HCT116 (cell line): ENCODE data around the gene GTF2H1. TPM values are rescaled to one million over a fixed set of nuclear protein-coding genes. Genes with fewer than 3 reads are reported as not detected.

Experiments used
- ATAC-seq: fragments of 200-7000 bp; cut with Tn5 transposase; 2 replicates; pipeline ENCODE4 v1.9.1; 2020; ENCODE audit warnings: mild to moderate bottlenecking, moderate library complexity
- BruUV-seq: library from RNA; stranded (reverse); fragments of 400-500 nt; replicated peaks from 2 replicates; lab custom pipeline; 2021; lab: Mats Ljungman, UMichigan
- CTCF ChIA-PET: fragments of 300-600 bp; sonication (Branson Sonifier 250); formaldehyde crosslinking; loops from one replicate; lab custom pipeline; 2021; ENCODE audit warnings: antibody characterized with exemption; lab: Charles Lee
- POLR2A ChIA-PET: fragments of 300-600, 350-600 bp; sonication (Branson Sonifier 250); formaldehyde crosslinking; loops from one replicate; lab custom pipeline; 2021; ENCODE audit warnings: antibody characterized with exemption; lab: Charles Lee
- RAD21 ChIA-PET, 2 experiments: fragments of 300-600 bp; sonication (Branson Sonifier 250); formaldehyde crosslinking; loops; one replicate each; lab custom pipeline; 2023; ENCODE audit warnings: low total read pairs in 2 of 2; ENCODE audit not compliant: uncharacterized antibody in 2 of 2, unreplicated experiment in 2 of 2, low non-redundant PET in 1 of 2; lab: Charles Lee
- DNase-seq: peaks from one replicate; pipeline ENCODE4 v3.0.0-alpha.2; 2010; ENCODE audit warnings: low read depth, low spot score
- H2AFZ ChIP-seq: fragments of 200-600 bp; shearing (Covaris generic), sonication (generic); 2 replicates; pipeline ENCODE4 v1.6.1; 2017; ENCODE audit warnings: low read depth, mixed run types, mixed read lengths, antibody characterized with exemption, low read length; ENCODE audit not compliant: poor library complexity, severe bottlenecking
- H3K27ac ChIP-seq: 2 replicates; pipeline ENCODE4 v1.5.1; 2012; ENCODE audit warnings: low read depth, low read length
- H3K27me3 ChIP-seq: fragments of 200-600 bp; sonication (generic); 2 replicates; pipeline ENCODE4 v1.6.1; 2016; ENCODE audit warnings: mixed run types, low read length, mixed read lengths; ENCODE audit not compliant: insufficient read depth
- H3K36me3 ChIP-seq, 2 experiments: fragments of 200-500 bp in 1 of 2; fragments of 200-600 bp in 1 of 2; sonication (Bioruptor generic) in 1 of 2; sonication (generic) in 1 of 2; 2 replicates each; pipeline versions ENCODE4 v1.5.1 to v1.6.1; 2014 to 2016; ENCODE audit warnings: low read length in 2 of 2, inconsistent platforms in 1 of 2, mixed read lengths in 1 of 2, mixed run types in 1 of 2; ENCODE audit not compliant: insufficient read depth in 2 of 2, control insufficient read depth in 1 of 2
- H3K4me1 ChIP-seq, 2 experiments: fragments of 200-600 bp in 1 of 2; sonication (generic) in 1 of 2; 2 replicates each; pipeline versions ENCODE4 v1.5.1 to v1.6.1; 2012 to 2017; ENCODE audit warnings: low read length in 2 of 2, inconsistent platforms in 1 of 2, mild to moderate bottlenecking in 1 of 2, mixed read lengths in 1 of 2, mixed run types in 1 of 2, moderate library complexity in 1 of 2; ENCODE audit not compliant: insufficient read depth in 2 of 2, control insufficient read depth in 1 of 2
- H3K4me2 ChIP-seq: fragments of 200-600 bp; sonication (generic); 2 replicates; pipeline ENCODE4 v1.6.1; 2017; ENCODE audit warnings: mixed run types, low read length, mixed read lengths
- H3K4me3 ChIP-seq, 2 experiments: fragments of 200-600 bp in 1 of 2; sonication (generic) in 1 of 2; replicated peaks in 1 of 2; 2 replicates each; pipeline ENCODE4 v1.5.1; 2011 to 2016; ENCODE audit warnings: low read length in 2 of 2, control low read depth in 1 of 2, low read depth in 1 of 2, mild to moderate bottlenecking in 1 of 2, mixed read lengths in 1 of 2, mixed run types in 1 of 2
- H3K79me2 ChIP-seq: fragments of 200-600 bp; sonication (generic); 2 replicates; pipeline ENCODE4 v1.6.1; 2017; ENCODE audit warnings: mild to moderate bottlenecking, mixed run types, low read length, moderate library complexity, mixed read lengths; ENCODE audit not compliant: insufficient read depth
- H3K9ac ChIP-seq: fragments of 200-600 bp; sonication (generic); 2 replicates; pipeline ENCODE4 v1.6.1; 2016; ENCODE audit warnings: low read length, mixed read lengths
- H3K9me2 ChIP-seq: fragments of 200-600 bp; sonication (generic), shearing (Covaris generic); 2 replicates; pipeline ENCODE4 v1.6.1; 2017; ENCODE audit warnings: mixed run types, mild to moderate bottlenecking, moderate library complexity; ENCODE audit not compliant: insufficient read depth
- H3K9me3 ChIP-seq, 2 experiments: fragments of 200-500 bp in 1 of 2; fragments of 200-600 bp in 1 of 2; sonication (Bioruptor generic) in 1 of 2; sonication (generic) in 1 of 2; 2 replicates each; pipeline ENCODE4 v1.6.1; 2014 to 2017; ENCODE audit warnings: low read length in 2 of 2, mixed read lengths in 2 of 2, inconsistent platforms in 1 of 2, low read depth in 1 of 2, mild to moderate bottlenecking in 1 of 2, mixed run types in 1 of 2, moderate library complexity in 1 of 2; ENCODE audit not compliant: control insufficient read depth in 1 of 2, insufficient read depth in 1 of 2
- H4K20me1 ChIP-seq: fragments of 200-600 bp; sonication (generic), shearing (Covaris generic); 2 replicates; pipeline ENCODE4 v1.6.1; 2017; ENCODE audit warnings: mixed run types, mild to moderate bottlenecking, moderate library complexity; ENCODE audit not compliant: insufficient read depth
- CEBPB ChIP-seq: IDR thresholded peaks from 2 replicates; pipeline ENCODE4 v1.6.1; 2012; ENCODE audit warnings: low read depth
- CTCF ChIP-seq, 3 experiments: fragments of 200-600 bp in 1 of 3; sonication (generic) in 1 of 3; IDR thresholded peaks in 2 of 3; conservative IDR thresholded peaks in 1 of 3; 2 replicates each; pipeline ENCODE4 v1.5.1; 2012 to 2017; ENCODE audit warnings: low read depth in 2 of 3, low read length in 2 of 3, antibody characterized with exemption in 1 of 3, borderline replicate concordance in 1 of 3, control low read depth in 1 of 3, mild to moderate bottlenecking in 1 of 3, mixed read lengths in 1 of 3, mixed run types in 1 of 3, moderate library complexity in 1 of 3; ENCODE audit not compliant: insufficient read depth in 1 of 3
- ELF1 ChIP-seq: IDR thresholded peaks from 2 replicates; pipeline ENCODE4 v1.6.1; 2012; ENCODE audit warnings: low read depth, borderline replicate concordance
- EZH2 ChIP-seq: fragments of 200-600 bp; sonication (generic); IDR thresholded peaks from 2 replicates; pipeline ENCODE4 v1.6.1; 2017; ENCODE audit warnings: antibody characterized with exemption, mixed run types
- EZH2phosphoT487 ChIP-seq: fragments of 200-600 bp; IDR thresholded peaks from 2 replicates; pipeline ENCODE4 v1.6.1; 2018; ENCODE audit warnings: antibody characterized with exemption, borderline replicate concordance
- FOSL1 ChIP-seq: IDR thresholded peaks from 2 replicates; pipeline ENCODE4 v1.6.1; 2012; ENCODE audit warnings: low read depth
- JUND ChIP-seq: IDR thresholded peaks from 2 replicates; pipeline ENCODE4 v1.6.1; 2012
- MAX ChIP-seq: IDR thresholded peaks from 2 replicates; pipeline ENCODE4 v1.6.1; 2012
- POLR2A ChIP-seq: IDR thresholded peaks from 2 replicates; pipeline ENCODE4 v1.7.0; 2011; ENCODE audit warnings: borderline replicate concordance; ENCODE audit not compliant: insufficient read depth, insufficient read length; ENCODE audit errors: extremely low read depth
- POLR2AphosphoS5 ChIP-seq: IDR thresholded peaks from 2 replicates; pipeline ENCODE4 v1.6.1; 2011; ENCODE audit warnings: mild to moderate bottlenecking, low read depth, low read length, moderate library complexity
- SIN3A ChIP-seq: IDR thresholded peaks from 2 replicates; pipeline ENCODE4 v1.6.1; 2012; ENCODE audit warnings: low read depth
- SP1 ChIP-seq: IDR thresholded peaks from 2 replicates; pipeline ENCODE4 v1.6.1; 2012; ENCODE audit warnings: low read depth
- SRF ChIP-seq: IDR thresholded peaks from 2 replicates; pipeline ENCODE4 v1.6.1; 2012; ENCODE audit warnings: low read depth
- TCF7L2 ChIP-seq: IDR thresholded peaks from 2 replicates; pipeline ENCODE4 v1.7.0; 2011; ENCODE audit warnings: borderline replicate concordance, inconsistent platforms; ENCODE audit not compliant: insufficient read depth, insufficient read length; ENCODE audit errors: extremely low read depth
- YY1 ChIP-seq: IDR thresholded peaks from 2 replicates; pipeline ENCODE4 v1.6.1; 2011; ENCODE audit warnings: low read length, low read depth, moderate library complexity, mild to moderate bottlenecking; ENCODE audit not compliant: insufficient replicate concordance; ENCODE audit errors: extremely low read depth
- ZFX ChIP-seq: fragments of 450-650 bp; IDR thresholded peaks from 2 replicates; pipeline ENCODE4 v1.6.1; 2017
- ZNF274 ChIP-seq: fragments of 200-500 bp; sonication (Bioruptor generic); IDR thresholded peaks from 2 replicates; pipeline ENCODE4 v1.6.1; 2014; ENCODE audit warnings: mild to moderate bottlenecking, low read depth, low read length, inconsistent platforms
- intact Hi-C: fragments of 100-400 bp; cut with micrococcal nuclease; formaldehyde crosslinking; loops from 2 replicates; pipeline ENCODE4 v1.10.0; 2022
- total RNA-seq: library from RNA; stranded (reverse); gene quantifications from one replicate; pipeline ENCODE4 v1.2.1, GENCODE V29; 2021; ENCODE audit not compliant: unreplicated experiment
- TF ChIP-seq, protein P1 (sequence below): IDR thresholded peaks from 2 replicates; pipeline ENCODE4 v1.6.1; 2011; ENCODE audit warnings: mild to moderate bottlenecking, low read length, moderate library complexity; ENCODE audit not compliant: insufficient replicate concordance; ENCODE audit errors: extremely low read depth
- TF ChIP-seq, protein P2 (sequence below): IDR thresholded peaks from 2 replicates; pipeline ENCODE4 v1.6.1; 2012; ENCODE audit warnings: low read depth

The GTF2H1 gene
- total RNA-seq, 1 experiment from 2014 or later, result 37.3 TPM

GRCh38 chr11:18280438-18281045 lies 41.8 kb upstream of the GTF2H1 start:
- Histone ChIP-seq H3K27me3 (no peaks in the 10 kb centered on the region), H3K27ac (no peak overlapping the region), H4K20me1 (no peaks in the 10 kb centered on the region), H3K79me2 (no peaks in the 10 kb centered on the region), H3K9me3 (no peaks in the 10 kb centered on the region), H3K4me1 (no peaks in the 10 kb centered on the region), H3K36me3 (peaks cover 24 to 26% of the 10 kb centered on the region in 2 experiments), H2AFZ (no peak overlapping the region), H3K4me2 (no peak overlapping the region), H3K9ac (no peak overlapping the region), H3K4me3 (no peak overlapping the region), H3K9me2 (no peaks in the 10 kb centered on the region)
- DNase-seq (no peak), ATAC-seq (no peak)
- intact Hi-C loops, result no loop called here
- no TSS peak for BruUV-seq
- ChIA-PET CTCF (no interaction called here), RAD21 (no interaction called here), POLR2A (no interaction called here)
- no peak for TF ChIP-seq EZH2
- no peak for TF ChIP-seq SP1
- no peak for TF ChIP-seq YY1
- no peak for TF ChIP-seq POLR2AphosphoS5
- no peak for TF ChIP-seq POLR2A
- TF ChIP-seq TCF7L2, result no peak
- no peak for TF ChIP-seq JUND
- no peak for TF ChIP-seq ZFX
- TF ChIP-seq CEBPB, result no peak
- TF ChIP-seq EZH2phosphoT487, result no peak
- TF ChIP-seq FOSL1, result no peak
- no peak for TF ChIP-seq ZNF274
- TF ChIP-seq SRF, result no peak
- TF ChIP-seq ELF1, result no peak
- TF ChIP-seq MAX, result no peak
- TF ChIP-seq, protein P1, sequence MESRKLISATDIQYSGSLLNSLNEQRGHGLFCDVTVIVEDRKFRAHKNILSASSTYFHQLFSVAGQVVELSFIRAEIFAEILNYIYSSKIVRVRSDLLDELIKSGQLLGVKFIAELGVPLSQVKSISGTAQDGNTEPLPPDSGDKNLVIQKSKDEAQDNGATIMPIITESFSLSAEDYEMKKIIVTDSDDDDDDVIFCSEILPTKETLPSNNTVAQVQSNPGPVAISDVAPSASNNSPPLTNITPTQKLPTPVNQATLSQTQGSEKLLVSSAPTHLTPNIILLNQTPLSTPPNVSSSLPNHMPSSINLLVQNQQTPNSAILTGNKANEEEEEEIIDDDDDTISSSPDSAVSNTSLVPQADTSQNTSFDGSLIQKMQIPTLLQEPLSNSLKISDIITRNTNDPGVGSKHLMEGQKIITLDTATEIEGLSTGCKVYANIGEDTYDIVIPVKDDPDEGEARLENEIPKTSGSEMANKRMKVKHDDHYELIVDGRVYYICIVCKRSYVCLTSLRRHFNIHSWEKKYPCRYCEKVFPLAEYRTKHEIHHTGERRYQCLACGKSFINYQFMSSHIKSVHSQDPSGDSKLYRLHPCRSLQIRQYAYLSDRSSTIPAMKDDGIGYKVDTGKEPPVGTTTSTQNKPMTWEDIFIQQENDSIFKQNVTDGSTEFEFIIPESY, result no peak
- no peak for TF ChIP-seq CTCF (IDR thresholded peaks at IDR 0.05 in 2 of 3, conservative IDR thresholded peaks at IDR 0.05 in 1 of 3; ENCODE audit: borderline replicate concordance in 1 of 3, insufficient read depth in 1 of 3, low read depth in 2 of 3, low read length in 2 of 3)
- no peak for TF ChIP-seq SIN3A
- TF ChIP-seq, protein P2, sequence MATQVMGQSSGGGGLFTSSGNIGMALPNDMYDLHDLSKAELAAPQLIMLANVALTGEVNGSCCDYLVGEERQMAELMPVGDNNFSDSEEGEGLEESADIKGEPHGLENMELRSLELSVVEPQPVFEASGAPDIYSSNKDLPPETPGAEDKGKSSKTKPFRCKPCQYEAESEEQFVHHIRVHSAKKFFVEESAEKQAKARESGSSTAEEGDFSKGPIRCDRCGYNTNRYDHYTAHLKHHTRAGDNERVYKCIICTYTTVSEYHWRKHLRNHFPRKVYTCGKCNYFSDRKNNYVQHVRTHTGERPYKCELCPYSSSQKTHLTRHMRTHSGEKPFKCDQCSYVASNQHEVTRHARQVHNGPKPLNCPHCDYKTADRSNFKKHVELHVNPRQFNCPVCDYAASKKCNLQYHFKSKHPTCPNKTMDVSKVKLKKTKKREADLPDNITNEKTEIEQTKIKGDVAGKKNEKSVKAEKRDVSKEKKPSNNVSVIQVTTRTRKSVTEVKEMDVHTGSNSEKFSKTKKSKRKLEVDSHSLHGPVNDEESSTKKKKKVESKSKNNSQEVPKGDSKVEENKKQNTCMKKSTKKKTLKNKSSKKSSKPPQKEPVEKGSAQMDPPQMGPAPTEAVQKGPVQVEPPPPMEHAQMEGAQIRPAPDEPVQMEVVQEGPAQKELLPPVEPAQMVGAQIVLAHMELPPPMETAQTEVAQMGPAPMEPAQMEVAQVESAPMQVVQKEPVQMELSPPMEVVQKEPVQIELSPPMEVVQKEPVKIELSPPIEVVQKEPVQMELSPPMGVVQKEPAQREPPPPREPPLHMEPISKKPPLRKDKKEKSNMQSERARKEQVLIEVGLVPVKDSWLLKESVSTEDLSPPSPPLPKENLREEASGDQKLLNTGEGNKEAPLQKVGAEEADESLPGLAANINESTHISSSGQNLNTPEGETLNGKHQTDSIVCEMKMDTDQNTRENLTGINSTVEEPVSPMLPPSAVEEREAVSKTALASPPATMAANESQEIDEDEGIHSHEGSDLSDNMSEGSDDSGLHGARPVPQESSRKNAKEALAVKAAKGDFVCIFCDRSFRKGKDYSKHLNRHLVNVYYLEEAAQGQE, result no peak
